ENCODE data around the gene GBX1.

The GBX1 gene

GRCh38 chr7:151172273-151173141, 5.0 kb upstream of the GBX1 start:
- DNase-seq: peak; percentile 37 to 43

DNA sequence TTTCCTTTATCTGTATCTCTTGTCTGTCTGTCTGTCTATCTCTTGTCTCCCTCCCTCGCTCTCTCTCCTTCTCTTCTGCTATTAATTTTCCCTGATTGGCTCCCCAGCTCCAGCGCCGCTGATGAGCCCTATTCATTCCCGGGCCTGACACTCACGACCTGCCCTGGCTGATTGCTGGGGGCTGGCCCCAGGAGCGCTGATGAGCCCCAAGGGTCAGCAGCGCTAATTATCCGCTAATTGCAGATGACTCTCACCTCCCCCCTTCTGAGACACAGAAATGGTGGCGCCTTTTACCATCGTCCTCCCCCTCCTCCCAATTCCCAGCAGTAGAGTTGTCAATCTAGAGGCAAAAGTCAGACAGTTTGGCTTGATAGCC, 1.3 kb upstream of the GBX1 start:
- no peak for DNase-seq

GRCh38 chr7:151168003-151168786, 701 bp upstream of the GBX1 start:
- no peak for DNase-seq

DNA sequence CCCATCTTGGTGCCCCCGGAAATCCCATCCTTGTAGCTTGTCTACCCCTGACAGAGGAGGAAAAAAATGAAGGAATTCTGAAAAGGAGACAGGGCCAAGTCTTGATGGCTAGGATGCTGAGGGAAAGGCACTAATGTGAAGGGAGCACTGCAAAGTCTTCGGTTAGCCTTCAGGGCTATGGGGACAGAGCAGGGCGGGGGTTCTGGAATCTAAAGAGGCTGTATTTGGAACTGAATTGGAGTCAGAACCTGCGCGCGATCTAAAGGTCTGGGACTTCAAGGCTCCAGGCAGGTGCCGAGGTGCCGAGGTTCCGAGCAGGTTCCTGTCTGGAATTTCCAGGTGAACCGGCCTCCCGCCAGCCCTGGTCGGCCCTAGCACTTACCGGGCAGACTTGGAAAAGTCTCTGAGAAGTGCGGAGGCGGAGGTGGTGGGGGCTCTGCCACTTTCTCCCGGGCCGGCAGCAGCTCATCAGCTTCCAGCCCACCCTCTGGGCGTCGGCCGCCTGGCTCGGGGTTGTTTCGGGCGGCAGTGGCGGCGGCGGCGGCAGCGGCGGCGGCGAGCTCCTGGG, 781 bp downstream of the GBX1 start:
- DNase-seq: no peak

GRCh38 chr7:151161757-151162156, 5.7 kb downstream of the GBX1 start:
- no peak for DNase-seq

DNA sequence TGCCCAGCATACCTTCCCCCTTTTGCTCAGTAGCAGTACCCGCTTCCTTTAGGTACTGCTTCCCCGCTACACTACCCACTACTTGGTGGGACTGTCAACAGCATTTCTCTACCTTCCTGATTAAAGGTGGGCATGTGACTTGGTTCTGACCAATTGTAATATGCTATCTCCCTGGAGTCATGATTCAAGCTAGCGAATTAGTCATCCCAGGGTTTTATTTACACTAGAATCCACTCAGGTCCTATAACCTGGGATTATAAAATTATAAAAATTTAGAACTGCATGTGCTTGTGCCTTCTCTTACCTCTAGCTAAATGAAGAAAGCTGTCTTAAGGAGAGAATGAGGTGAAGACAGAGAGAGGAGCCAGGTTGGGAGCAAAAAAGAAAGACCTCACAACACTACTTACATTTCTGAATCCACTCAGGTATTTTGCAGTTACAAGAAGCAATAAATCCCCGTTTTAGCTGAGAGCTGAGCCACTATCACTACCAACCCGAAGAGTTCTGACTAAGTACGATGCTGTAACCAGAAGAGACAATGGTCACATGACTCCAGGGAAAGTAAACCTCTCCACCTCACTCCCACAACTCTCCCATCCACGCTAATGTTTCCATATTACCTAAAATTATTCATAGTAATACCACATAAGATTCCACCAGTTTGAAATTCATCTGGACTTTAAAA, 9.7 kb downstream of the GBX1 start:
- peak in 1 of 2 experiments; percentile 5 for DNase-seq

DNA sequence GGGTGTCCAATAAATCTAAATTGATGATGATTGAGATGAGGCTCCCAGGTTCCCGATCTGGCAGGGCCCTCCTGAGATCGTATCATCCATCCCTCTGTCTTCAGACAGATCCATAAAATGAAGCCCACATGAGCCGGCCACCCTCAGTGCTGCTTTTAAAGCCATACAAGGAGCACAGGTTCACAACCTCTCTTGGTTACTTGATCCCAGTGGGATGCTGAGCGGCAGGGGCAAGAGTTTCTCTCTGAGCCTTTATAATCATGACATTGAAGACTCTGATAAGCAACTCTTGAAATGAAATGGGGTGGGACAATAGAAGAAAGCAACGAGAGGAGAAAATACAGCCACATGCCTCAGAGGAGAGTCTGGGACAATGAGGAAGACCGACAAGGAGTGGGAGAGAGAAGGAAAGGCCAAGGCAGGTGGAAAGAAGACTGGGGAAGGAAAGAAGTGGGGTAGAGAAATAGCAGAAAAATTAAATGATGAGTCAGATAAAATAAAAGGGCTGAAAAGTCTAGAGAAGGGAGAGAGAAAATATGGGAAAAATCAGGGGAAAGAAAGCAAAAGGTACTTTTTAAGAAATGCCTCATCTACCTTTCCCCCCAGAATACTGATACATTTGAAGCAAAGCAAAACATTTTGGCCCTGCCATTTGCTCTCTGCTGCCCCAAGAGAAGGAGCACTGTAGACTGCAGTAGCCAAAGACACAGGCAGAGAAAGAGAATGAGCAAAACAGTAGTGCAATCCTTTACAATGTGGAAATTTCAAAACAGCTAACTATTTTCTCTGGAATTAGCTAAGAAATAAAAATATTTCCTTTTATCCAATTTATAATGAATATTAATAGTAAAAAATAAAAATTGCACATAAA, 14.6 kb downstream of the GBX1 start:
- DNase-seq: no peak

DNA sequence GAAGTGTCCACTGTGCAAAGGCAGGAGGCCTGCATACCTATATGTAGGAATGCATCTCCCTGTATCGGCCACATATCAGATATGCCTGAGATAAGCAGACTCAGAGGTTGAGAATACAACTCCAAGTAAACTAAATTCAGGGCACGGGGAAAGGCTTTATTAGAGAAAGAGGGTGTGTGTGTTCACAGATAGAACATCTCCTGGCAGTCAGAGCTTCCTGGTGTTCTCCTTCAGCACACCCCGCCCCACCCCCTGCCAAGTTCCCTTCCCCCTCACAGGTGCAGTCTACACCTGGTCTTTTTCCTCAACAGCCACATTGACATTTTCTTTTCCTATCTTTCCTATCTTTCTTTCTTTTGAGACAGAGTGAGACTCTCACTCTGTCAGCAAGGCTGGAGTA, 17.1 kb downstream of the GBX1 start:
- DNase-seq: no peak

GRCh38 chr7:151148319-151149259, 18.9 kb downstream of the GBX1 start:
- no peak for DNase-seq

- no peak for DNase-seq
Measured at GRCh38 chr7:151146761-151147160, 20.7 kb downstream of the GBX1 start.

GRCh38 chr7:151144387-151144786, 23.1 kb downstream of the GBX1 start:
- no peak for DNase-seq

DNA sequence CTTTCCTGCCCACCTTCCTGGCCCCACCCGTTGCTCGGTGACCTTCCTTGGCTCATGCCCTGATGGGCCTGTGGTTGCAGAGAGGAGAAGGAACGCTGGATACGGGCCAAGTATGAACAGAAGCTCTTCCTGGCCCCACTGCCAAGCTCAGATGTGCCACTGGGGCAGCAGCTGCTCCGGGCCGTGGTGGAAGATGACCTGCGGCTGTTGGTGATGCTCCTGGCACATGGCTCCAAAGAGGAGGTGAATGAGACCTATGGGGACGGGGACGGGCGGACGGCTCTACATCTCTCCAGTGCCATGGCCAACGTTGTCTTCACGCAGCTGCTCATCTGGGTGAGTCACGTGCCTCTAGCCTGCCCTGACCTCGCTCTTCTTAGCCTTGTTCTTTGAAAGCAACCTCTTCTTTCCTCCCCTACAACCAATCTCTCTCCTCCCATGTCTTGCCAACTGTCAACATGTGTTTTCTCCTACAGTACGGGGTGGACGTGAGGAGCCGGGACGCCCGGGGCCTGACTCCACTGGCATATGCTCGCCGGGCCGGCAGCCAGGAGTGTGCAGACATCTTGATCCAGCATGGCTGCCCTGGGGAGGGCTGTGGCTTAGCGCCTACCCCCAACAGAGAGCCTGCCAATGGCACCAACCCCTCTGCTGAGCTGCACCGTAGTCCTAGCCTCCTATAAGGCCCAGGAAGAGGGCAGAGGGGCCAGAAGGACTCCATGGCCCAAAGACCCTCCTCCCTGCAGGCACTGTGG, 24.1 kb downstream of the GBX1 start:
- DNase-seq: no peak

DNA sequence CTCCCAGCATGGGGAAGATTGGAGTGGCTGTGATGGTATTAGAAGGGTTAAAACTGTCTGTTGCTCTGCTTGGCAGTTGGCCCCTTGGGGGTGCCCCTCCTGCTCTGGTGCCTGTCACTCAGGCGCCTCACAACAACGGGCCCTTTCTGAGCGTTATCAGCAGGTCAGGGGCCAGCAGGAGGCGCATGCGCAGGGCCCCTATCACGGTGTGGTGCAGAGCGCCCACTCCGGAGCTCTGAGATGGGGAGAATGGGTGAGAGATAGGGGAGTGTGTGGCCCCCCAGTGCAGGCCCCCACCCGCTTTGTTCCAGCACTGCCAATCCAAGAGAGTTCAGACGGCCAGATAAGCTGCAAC, 24.8 kb downstream of the GBX1 start:
- no peak for DNase-seq

DNA sequence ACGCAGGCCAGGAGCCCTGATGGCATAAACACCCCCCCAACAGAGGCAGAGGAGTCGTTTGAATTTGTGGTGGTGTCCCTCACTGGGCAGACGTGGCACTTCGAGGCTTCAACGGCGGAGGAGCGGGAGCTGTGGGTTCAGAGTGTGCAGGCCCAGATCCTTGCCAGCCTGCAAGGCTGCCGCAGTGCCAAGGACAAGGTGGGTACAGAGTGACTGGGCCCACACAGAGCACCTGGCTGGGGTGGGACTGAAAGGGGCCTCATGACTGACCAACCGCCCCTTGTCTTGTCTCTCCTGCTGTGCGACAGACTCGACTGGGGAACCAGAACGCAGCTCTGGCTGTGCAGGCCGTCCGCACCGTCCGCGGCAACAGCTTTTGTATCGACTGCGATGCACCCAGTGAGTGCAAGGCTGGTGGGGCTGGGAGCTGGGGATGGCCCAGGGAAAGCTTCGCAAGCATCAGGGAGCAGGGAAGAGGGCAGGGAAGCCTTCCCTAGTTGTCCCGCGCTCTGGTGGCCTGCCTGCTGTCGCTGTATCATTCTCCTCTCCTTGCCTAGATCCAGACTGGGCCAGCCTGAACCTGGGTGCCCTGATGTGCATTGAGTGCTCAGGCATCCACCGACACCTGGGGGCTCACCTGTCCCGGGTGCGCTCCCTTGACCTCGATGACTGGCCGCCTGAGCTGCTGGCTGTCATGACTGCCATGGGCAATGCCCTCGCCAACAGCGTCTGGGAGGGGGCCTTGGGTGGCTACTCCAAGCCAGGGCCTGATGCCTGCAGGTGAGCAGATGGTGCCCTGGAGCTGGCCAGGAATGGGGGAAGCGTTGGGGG, 25.4 kb downstream of the GBX1 start:
- DNase-seq: no peak

GRCh38 chr7:151141311-151141854, 26.1 kb downstream of the GBX1 start:
- DNase-seq: no peak

GRCh38 chr7:151140826-151141225, 26.7 kb downstream of the GBX1 start:
- no peak for DNase-seq

DNA sequence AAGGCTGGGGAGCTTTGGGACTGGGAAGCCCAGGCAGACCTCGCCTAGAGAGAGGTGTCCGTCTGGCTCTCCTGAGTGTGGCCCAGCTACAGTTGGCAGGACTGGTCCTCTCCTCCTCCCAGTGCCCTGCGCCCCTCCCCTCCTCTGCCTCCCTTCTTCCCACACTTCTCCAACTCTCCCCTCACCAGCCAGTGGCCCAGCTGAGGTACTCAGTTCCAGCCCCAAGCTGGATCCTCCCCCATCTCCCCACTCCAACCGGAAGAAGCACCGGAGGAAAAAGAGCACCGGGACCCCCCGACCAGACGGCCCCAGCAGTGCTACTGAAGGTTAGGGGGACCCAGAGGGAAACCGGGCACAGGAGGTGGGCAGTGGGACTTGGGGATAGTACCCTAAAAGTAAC, 27.7 kb downstream of the GBX1 start:
- no peak for DNase-seq

- no peak for DNase-seq
Measured at GRCh38 chr7:151139071-151139790, 28.3 kb downstream of the GBX1 start.
